ENCODE data around the gene ATF1.
A peak's percentile ranks its signal among the peaks of the same experiment; 100 is the strongest.
"Not testable (repeated sequence)": the region's sequence is repeated elsewhere in the genome, so short reads cannot be mapped to it uniquely, and the experiment has no call there.

The ATF1 gene

GRCh38 chr12:50753232-50753769 lies 10.6 kb upstream of the ATF1 start:
- DNase-seq (ENCODE audit: low read depth) = no peak

- peak; percentile 58 for DNase-seq (ENCODE audit: low read depth)
Measured at GRCh38 chr12:50764286-50765094, 589 bp downstream of the ATF1 start.

- DNase-seq (ENCODE audit: low read depth) = no peak
Measured at GRCh38 chr12:50765095-50765911, 1.4 kb downstream of the ATF1 start.

- no peak for DNase-seq (ENCODE audit: low read depth)
Measured at GRCh38 chr12:50768391-50768790, 4.5 kb downstream of the ATF1 start.

GRCh38 chr12:50768813-50769212 lies 4.9 kb downstream of the ATF1 start:
- DNase-seq (ENCODE audit: low read depth) = not testable (repeated sequence)

- DNase-seq (ENCODE audit: low read depth) = no peak
Measured at GRCh38 chr12:50771409-50771808, 7.5 kb downstream of the ATF1 start.

- no peak for DNase-seq (ENCODE audit: low read depth)
Measured at GRCh38 chr12:50772470-50772869, 8.6 kb downstream of the ATF1 start.

GRCh38 chr12:50772877-50773276 lies 9.0 kb downstream of the ATF1 start:
- no peak for DNase-seq (ENCODE audit: low read depth)

- DNase-seq (ENCODE audit: low read depth) = no peak
Measured at GRCh38 chr12:50775251-50775650, 11.3 kb downstream of the ATF1 start.

- no peak for DNase-seq (ENCODE audit: low read depth)
Measured at GRCh38 chr12:50776749-50777728, 13.1 kb downstream of the ATF1 start.

- no peak for DNase-seq (ENCODE audit: low read depth)
Measured at GRCh38 chr12:50778663-50779590, 15.0 kb downstream of the ATF1 start.

- no peak for DNase-seq (ENCODE audit: low read depth)
Measured at GRCh38 chr12:50780013-50780412, 16.1 kb downstream of the ATF1 start.

- no peak for DNase-seq (ENCODE audit: low read depth)
Measured at GRCh38 chr12:50784501-50784900, 20.6 kb downstream of the ATF1 start.

GRCh38 chr12:50785406-50786001 lies 21.6 kb downstream of the ATF1 start:
- DNase-seq (ENCODE audit: low read depth) = no peak

- DNase-seq (ENCODE audit: low read depth) = no peak
Measured at GRCh38 chr12:50786498-50787231, 22.8 kb downstream of the ATF1 start.

- no peak for DNase-seq (ENCODE audit: low read depth)
Measured at GRCh38 chr12:50787618-50788017, 23.7 kb downstream of the ATF1 start.

GRCh38 chr12:50788561-50788960 lies 24.7 kb downstream of the ATF1 start:
- DNase-seq (ENCODE audit: low read depth) = no peak

- DNase-seq (ENCODE audit: low read depth) = no peak
Measured at GRCh38 chr12:50790081-50790480, 26.2 kb downstream of the ATF1 start.

GRCh38 chr12:50799908-50800307 lies 36.0 kb downstream of the ATF1 start:
- no peak for DNase-seq (ENCODE audit: low read depth)

All from CMK (cell line).